ENCODE results near the gene SLCO2B1.

DNA sequence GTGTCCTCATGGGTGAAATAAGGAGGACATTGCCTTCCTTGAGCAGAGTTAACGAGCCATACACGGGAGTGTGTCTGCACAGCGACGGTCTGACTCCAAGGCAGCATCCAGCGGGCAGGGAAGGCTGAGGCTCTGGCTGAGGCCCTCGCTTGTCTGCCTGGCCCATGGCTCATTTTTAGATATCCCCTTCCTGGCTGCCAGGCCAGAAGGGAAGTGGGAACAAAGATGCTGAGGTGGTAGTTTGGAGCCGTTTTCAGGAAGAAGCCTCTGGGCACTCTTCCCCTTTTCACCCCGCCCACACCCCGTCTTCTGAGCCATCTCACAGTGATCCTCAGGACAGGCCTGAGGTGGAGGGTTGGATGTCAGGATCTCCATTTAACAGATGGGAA lies 3.0 kb upstream of the SLCO2B1 start:
- TF ChIP-seq POLR2A (IDR thresholded peaks at IDR 0.05) (no peak), CTCF (IDR thresholded peaks at IDR 0.05) (no peak)

Data from heart left ventricle (tissue), 13 donors.